Measurements from ENCODE around the gene ST6GAL1.
"Not testable (repeated sequence)": the region's sequence is repeated elsewhere in the genome, so short reads cannot be mapped to it uniquely, and the experiment has no call there.

Gene ST6GAL1

GRCh38 chr3:186964616-186965015, 34.3 kb downstream of the ST6GAL1 start:
- Histone ChIP-seq H3K9me3 (replicated peaks; ENCODE audit: low read length) (no peaks in the 10 kb centered on the region), H3K4me2 (ENCODE audit: low read length) (no peak overlapping the region), H3K4me3 (ENCODE audit: low read length) (no peak overlapping the region), H3K36me3 (ENCODE audit: insufficient read depth, low read length) (no peaks in the 10 kb centered on the region), H3K27me3 (ENCODE audit: control insufficient read depth, insufficient read depth, low read length) (no peaks in the 10 kb centered on the region), H3K9ac (ENCODE audit: low read depth, low read length) (no peak overlapping the region), H3K4me1 (ENCODE audit: control insufficient read depth, insufficient read depth, low read length) (no peaks in the 10 kb centered on the region)

- Histone ChIP-seq H3K9me3 (replicated peaks; ENCODE audit: low read length) (no peaks in the 10 kb centered on the region), H3K4me3 (ENCODE audit: low read length) (no peak overlapping the region), H3K4me1 (ENCODE audit: control insufficient read depth, insufficient read depth, low read length) (no peaks in the 10 kb centered on the region), H3K4me2 (ENCODE audit: low read length) (no peak overlapping the region), H3K27me3 (ENCODE audit: control insufficient read depth, insufficient read depth, low read length) (no peaks in the 10 kb centered on the region), H3K9ac (ENCODE audit: low read depth, low read length) (no peak overlapping the region), H3K36me3 (ENCODE audit: insufficient read depth, low read length) (no peaks in the 10 kb centered on the region)
Measured at GRCh38 chr3:186965141-186965879, 35.0 kb downstream of the ST6GAL1 start.

GRCh38 chr3:186966406-186966805, 36.1 kb downstream of the ST6GAL1 start:
- Histone ChIP-seq H3K9me3 (replicated peaks; ENCODE audit: low read length) (no peaks in the 10 kb centered on the region), H3K4me1 (ENCODE audit: control insufficient read depth, insufficient read depth, low read length) (peaks cover 3% of the 10 kb centered on the region), H3K27me3 (ENCODE audit: control insufficient read depth, insufficient read depth, low read length) (no peaks in the 10 kb centered on the region), H3K9ac (ENCODE audit: low read depth, low read length) (no peak overlapping the region), H3K36me3 (ENCODE audit: insufficient read depth, low read length) (no peaks in the 10 kb centered on the region), H3K4me2 (ENCODE audit: low read length) (no peak overlapping the region), H3K4me3 (ENCODE audit: low read length) (no peak overlapping the region)

GRCh38 chr3:186967236-186967635, 36.9 kb downstream of the ST6GAL1 start:
- H3K4me2 ChIP-seq (ENCODE audit: low read length); H3K36me3 ChIP-seq (ENCODE audit: insufficient read depth, low read length); H3K4me1 ChIP-seq (ENCODE audit: control insufficient read depth, insufficient read depth, low read length); H3K9ac ChIP-seq (ENCODE audit: low read depth, low read length); H3K4me3 ChIP-seq (ENCODE audit: low read length); H3K27me3 ChIP-seq (ENCODE audit: control insufficient read depth, insufficient read depth, low read length); H3K9me3 ChIP-seq (replicated peaks; ENCODE audit: low read length): not testable (repeated sequence)

GRCh38 chr3:186967686-186968085, 37.4 kb downstream of the ST6GAL1 start:
- H3K9ac ChIP-seq (ENCODE audit: low read depth, low read length): no peak overlapping the region
- H3K4me3 ChIP-seq (ENCODE audit: low read length): no peak overlapping the region
- H3K9me3 ChIP-seq (replicated peaks; ENCODE audit: low read length): no peaks in the 10 kb centered on the region
- H3K4me1 ChIP-seq (ENCODE audit: control insufficient read depth, insufficient read depth, low read length): peaks cover 9% of the 10 kb centered on the region
- H3K4me2 ChIP-seq (ENCODE audit: low read length): no peak overlapping the region
- no peaks in the 10 kb centered on the region for H3K27me3 ChIP-seq (ENCODE audit: control insufficient read depth, insufficient read depth, low read length)
- no peaks in the 10 kb centered on the region for H3K36me3 ChIP-seq (ENCODE audit: insufficient read depth, low read length)

GRCh38 chr3:186969607-186970006, 39.3 kb downstream of the ST6GAL1 start:
- no peak overlapping the region for H3K4me2 ChIP-seq (ENCODE audit: low read length)
- no peaks in the 10 kb centered on the region for H3K36me3 ChIP-seq (ENCODE audit: insufficient read depth, low read length)
- no peak overlapping the region for H3K9ac ChIP-seq (ENCODE audit: low read depth, low read length)
- H3K9me3 ChIP-seq (replicated peaks; ENCODE audit: low read length): no peaks in the 10 kb centered on the region
- no peak overlapping the region for H3K4me3 ChIP-seq (ENCODE audit: low read length)
- peaks cover 9% of the 10 kb centered on the region for H3K4me1 ChIP-seq (ENCODE audit: control insufficient read depth, insufficient read depth, low read length)
- no peaks in the 10 kb centered on the region for H3K27me3 ChIP-seq (ENCODE audit: control insufficient read depth, insufficient read depth, low read length)

GRCh38 chr3:186971106-186971505, 40.8 kb downstream of the ST6GAL1 start:
- H3K27me3 ChIP-seq (ENCODE audit: control insufficient read depth, insufficient read depth, low read length); H3K9ac ChIP-seq (ENCODE audit: low read depth, low read length); H3K4me1 ChIP-seq (ENCODE audit: control insufficient read depth, insufficient read depth, low read length); H3K4me2 ChIP-seq (ENCODE audit: low read length); H3K36me3 ChIP-seq (ENCODE audit: insufficient read depth, low read length); H3K9me3 ChIP-seq (replicated peaks; ENCODE audit: low read length); H3K4me3 ChIP-seq (ENCODE audit: low read length): not testable (repeated sequence)

- no peak overlapping the region for H3K4me2 ChIP-seq (ENCODE audit: low read length)
- H3K9me3 ChIP-seq (replicated peaks; ENCODE audit: low read length): no peaks in the 10 kb centered on the region
- no peaks in the 10 kb centered on the region for H3K27me3 ChIP-seq (ENCODE audit: control insufficient read depth, insufficient read depth, low read length)
- H3K4me1 ChIP-seq (ENCODE audit: control insufficient read depth, insufficient read depth, low read length): peaks cover 9% of the 10 kb centered on the region
- H3K36me3 ChIP-seq (ENCODE audit: insufficient read depth, low read length): no peaks in the 10 kb centered on the region
- H3K9ac ChIP-seq (ENCODE audit: low read depth, low read length): no peak overlapping the region
- H3K4me3 ChIP-seq (ENCODE audit: low read length): no peak overlapping the region
Measured at GRCh38 chr3:186971578-186971977, 41.3 kb downstream of the ST6GAL1 start.

GRCh38 chr3:186973702-186974101, 43.4 kb downstream of the ST6GAL1 start:
- H3K4me2 ChIP-seq (ENCODE audit: low read length): no peak overlapping the region
- H3K9ac ChIP-seq (ENCODE audit: low read depth, low read length): no peak overlapping the region
- H3K4me1 ChIP-seq (ENCODE audit: control insufficient read depth, insufficient read depth, low read length): peaks cover 18% of the 10 kb centered on the region
- H3K9me3 ChIP-seq (replicated peaks; ENCODE audit: low read length): no peaks in the 10 kb centered on the region
- no peak overlapping the region for H3K4me3 ChIP-seq (ENCODE audit: low read length)
- no peaks in the 10 kb centered on the region for H3K27me3 ChIP-seq (ENCODE audit: control insufficient read depth, insufficient read depth, low read length)
- no peaks in the 10 kb centered on the region for H3K36me3 ChIP-seq (ENCODE audit: insufficient read depth, low read length)

- Histone ChIP-seq H3K36me3 (ENCODE audit: insufficient read depth, low read length) (no peaks in the 10 kb centered on the region), H3K9ac (ENCODE audit: low read depth, low read length) (no peak overlapping the region), H3K27me3 (ENCODE audit: control insufficient read depth, insufficient read depth, low read length) (no peaks in the 10 kb centered on the region), H3K4me3 (ENCODE audit: low read length) (no peak overlapping the region), H3K4me2 (ENCODE audit: low read length) (no peak overlapping the region), H3K4me1 (ENCODE audit: control insufficient read depth, insufficient read depth, low read length) (peaks cover 18% of the 10 kb centered on the region), H3K9me3 (replicated peaks; ENCODE audit: low read length) (no peaks in the 10 kb centered on the region)
Measured at GRCh38 chr3:186974824-186975313, 44.5 kb downstream of the ST6GAL1 start.

- H3K4me3 ChIP-seq (ENCODE audit: low read length): no peak overlapping the region
- H3K9me3 ChIP-seq (replicated peaks; ENCODE audit: low read length): no peaks in the 10 kb centered on the region
- no peak overlapping the region for H3K4me2 ChIP-seq (ENCODE audit: low read length)
- peaks cover 18% of the 10 kb centered on the region for H3K4me1 ChIP-seq (ENCODE audit: control insufficient read depth, insufficient read depth, low read length)
- no peak overlapping the region for H3K9ac ChIP-seq (ENCODE audit: low read depth, low read length)
- no peaks in the 10 kb centered on the region for H3K36me3 ChIP-seq (ENCODE audit: insufficient read depth, low read length)
- H3K27me3 ChIP-seq (ENCODE audit: control insufficient read depth, insufficient read depth, low read length): no peaks in the 10 kb centered on the region
Measured at GRCh38 chr3:186975726-186976125, 45.4 kb downstream of the ST6GAL1 start.

All from skeletal muscle satellite cell (primary cell).